Measurements from ENCODE around the gene EN2.

The EN2 gene

DNA sequence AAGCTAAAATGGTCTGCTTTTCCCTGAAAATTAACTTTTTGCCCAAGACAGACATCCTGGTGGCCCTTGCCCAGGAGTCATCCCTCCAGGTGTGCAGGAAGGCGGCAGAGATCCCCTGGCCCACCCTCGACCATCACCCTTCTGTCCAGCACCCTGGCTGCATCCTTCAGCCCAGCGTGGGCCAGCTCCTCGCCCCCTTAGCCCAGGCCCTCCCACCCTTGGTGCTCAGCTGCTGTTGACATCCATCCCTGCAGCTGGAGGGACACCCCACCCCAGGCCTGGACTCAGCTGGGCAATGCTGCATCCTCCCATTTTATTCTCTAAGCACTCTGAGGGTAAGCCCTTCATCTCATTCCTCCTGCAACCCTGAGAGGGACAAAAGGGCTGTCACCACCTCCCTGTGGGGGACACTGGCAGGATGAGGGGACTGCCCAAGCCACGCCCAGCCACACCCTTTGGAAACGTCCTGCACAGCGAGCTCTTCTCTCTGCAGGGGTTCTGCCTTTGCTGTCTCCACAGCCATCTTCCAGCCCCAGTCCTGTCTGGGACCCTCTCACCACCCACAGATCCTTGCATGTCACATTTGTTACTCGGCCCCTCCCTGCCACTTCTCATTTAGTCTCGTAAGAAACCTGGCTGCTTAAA lies 30.7 kb downstream of the EN2 start:
- DNase-seq = no peak

- DNase-seq = no peak
Measured at GRCh38 chr7:155489158-155489840, 31.4 kb downstream of the EN2 start.

- no peak for DNase-seq
Measured at GRCh38 chr7:155489862-155490696, 32.1 kb downstream of the EN2 start.

DNA sequence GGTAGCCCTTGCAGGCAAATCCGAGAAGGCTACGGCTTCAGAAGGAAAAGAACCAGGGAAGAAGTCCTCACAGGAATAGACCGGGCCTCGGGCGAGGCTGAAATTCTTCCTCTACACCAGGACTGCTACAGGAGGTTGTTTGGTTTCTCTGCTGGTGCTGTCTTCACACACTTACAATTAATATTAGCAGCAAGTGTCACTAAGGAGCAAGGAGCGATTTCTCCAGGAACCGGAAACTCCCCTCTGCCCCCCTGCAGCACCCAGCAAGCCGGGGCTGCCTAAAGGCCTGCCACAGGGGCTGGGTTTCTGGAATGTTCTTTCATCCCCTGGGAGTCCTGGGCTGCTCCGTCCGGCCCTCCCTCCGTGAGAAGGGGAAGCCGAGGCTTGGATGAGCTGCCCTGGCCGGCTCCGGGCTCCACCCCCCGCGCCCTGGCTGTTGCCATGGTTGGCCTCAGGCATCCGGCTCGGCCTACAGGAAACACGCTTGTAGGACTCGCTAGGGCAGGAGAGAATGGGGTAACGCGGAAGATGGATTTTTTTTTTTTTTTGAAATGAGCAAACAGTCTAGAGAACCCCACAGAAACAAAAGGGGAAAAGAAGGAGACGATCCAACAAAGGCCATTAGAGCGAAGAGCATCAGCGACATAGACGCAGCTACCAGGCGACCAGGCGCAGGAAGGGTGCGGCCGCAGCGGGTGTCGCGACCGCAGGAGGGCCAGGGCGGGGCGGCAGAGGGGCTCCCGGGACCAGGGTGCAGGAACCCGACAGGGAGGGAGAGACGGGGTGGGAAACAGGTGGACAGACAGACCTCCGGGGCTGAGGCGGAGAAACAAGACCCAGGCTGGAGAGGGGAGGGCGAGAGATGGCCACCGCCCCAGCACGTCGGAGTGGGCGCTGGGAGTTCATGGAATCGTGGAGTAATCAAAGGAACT lies 33.0 kb downstream of the EN2 start:
- peak; percentile 80 for DNase-seq

DNA sequence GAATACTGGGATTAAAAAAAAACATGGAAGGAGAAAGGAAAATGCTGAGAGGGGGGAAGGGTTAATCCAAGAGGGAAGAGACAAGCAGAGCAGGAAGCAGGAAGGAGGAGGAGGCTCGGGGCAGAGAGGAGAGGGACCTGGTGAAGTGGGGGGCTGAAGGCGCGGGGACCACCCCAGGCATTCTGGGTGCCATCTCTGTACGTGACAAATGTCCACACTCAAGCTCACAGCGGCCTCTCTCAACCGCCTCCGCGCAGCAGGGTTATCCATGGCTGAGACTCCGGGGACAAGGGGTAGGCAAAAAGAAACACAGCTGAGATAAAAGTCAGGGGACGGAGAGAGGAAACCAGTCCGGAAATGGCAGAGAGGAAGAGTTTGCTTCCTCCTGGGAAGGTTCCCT lies 33.9 kb downstream of the EN2 start:
- no peak for DNase-seq

DNA sequence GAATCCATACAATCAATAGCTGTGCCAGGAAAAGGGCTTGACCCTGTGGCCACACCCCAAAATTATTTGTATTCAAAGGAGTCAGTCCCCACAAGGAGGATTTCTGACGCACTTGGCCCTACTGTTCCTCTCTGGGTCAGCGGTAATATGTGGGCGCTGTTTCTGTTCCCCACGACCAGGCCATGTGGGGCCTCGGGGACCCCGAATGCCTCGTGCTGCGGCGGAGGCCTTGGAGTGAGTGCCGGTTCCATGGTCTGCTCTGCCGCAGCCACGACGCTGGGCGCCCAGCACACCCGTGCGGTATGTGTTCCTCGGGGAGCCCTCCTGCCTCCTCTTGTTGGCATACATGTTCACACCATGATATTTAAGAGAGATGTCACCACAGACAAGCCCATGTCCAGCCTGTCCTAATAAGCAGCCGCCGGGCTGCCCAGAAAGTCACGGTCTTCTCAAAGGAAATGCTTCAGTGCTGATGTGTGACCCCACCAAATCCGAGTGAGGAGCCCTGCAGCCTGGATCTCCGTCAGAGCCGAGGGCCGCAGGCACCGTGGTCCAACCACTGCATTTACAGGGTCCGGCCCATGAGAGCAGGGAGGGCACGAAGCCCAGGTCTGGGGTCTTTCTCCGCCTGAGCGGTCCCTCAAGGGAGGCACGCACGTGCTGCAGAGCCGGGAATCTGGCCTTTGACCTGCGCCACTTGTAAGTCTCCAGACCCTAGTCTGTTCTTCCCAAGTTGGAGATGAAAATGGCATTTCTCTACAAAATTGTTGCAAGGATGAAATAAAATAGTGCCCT lies 36.0 kb downstream of the EN2 start:
- no peak for DNase-seq

DNA sequence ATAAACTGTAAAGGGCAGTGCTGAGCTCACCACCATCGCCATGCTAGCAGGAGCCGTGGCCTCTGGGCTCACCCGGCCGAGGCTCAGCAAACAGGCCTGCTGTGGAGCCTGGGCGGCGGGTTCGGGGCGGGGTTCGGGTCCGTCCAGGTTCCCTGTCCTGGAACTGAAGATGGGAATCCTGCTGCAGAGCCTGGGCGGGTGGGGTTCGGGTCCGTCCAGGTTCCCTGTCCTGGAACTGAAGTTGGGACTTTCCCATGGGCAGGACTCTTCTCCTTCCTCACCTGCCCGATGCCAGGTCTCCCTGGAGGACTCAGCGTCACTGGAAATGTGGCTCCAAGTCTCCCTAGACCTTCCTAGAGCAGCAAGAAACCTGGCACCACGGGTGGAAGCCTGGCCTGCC lies 36.6 kb downstream of the EN2 start:
- DNase-seq = no peak

DNA sequence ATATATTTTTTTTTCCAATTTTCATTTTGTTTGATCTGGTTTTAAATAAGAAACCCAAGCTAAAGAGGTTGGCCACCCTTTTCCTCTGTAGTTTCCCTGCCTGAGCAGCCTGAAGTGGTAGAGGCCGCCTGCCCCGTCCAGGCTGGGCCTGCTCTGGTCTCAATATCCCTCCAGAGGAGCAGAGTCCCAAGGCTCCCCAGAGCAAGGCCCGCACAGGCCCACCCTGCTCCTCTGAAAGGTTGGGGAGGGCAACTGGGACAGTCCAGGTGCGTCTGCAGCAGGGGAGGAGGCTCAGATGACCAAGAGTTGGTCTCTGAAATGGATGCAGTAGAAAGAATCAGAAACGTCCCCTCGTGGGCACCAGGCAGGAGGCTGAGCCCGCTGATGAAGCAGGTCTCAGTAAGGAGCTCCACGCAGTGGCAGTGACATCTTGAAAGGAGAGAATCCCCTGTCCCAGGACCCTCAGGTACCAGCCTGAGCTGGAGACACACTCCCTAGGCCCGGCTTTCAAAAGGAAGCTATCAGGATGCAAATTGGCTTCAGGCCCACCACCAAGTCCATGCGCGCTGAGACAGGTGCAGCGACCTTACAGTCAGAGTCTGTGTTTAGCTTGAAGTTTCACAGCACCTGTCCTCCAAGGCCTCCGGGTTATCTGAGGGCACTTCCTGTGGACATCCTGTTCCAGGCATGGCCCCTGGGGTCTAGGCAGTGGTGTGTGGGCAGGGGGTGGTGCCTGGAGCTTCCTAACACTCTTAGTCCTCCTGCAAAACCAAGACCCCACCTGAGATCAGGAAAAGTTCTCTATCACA lies 37.7 kb downstream of the EN2 start:
- no peak for DNase-seq

DNA sequence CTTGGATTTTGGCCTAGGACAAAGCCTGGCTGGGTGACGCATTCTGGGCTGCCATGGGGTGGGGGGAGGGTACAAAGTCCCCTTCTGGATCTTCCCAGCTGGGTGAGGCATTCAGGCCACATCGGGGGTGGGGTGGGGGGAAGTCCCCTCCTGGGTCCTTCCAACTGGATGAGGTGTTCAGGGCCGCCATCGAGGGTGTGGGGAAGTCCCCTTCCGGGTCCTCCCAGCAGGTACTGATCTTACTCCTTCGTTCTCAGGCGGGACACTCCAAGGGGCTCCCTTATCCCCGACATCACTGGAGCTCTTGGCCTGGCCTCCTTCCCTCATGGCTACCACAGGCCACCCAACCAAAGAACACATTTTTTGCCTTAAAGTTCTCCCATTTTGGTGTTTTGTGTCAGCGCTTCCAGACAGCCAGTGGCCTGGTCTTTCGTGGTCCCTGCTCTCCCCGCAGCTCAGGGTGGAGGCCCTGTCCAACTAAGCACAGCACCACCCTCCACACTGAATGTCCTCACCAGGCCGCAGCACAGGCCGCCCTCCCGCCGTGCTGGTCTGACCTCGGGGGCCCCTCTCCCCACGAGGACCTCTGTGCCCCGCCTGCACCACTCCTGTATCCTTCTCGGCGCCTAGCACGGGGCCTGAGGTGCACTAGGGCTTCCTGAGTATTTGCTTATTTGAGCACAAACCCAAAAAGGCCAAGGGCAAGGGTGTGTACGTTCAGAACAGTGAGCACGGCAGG lies 38.5 kb downstream of the EN2 start:
- no peak for DNase-seq

- no peak for DNase-seq
Measured at GRCh38 chr7:155497149-155497901, 39.4 kb downstream of the EN2 start.

DNA sequence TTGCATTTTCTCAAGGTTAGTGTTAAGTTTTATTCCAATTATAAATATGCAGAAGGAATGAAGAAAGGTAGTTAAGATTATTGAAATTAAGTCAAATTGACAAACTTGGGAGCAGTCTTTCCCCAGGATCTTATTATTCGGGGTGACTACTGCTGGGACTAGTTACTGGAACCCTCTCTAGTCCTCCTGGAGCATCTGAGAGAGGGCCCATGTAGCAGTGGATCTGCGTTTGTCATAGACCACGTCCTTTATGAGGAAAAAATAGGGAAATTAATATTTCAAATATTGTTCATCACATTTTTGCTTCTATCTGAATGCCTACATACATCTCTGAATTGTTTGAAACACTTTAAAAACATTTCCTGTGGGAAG lies 47.5 kb downstream of the EN2 start:
- no peak for DNase-seq

- DNase-seq = peak; percentile 78
Measured at GRCh38 chr7:155506854-155507337, 49.0 kb downstream of the EN2 start.

- no peak for DNase-seq
Measured at GRCh38 chr7:155507576-155507975, 49.6 kb downstream of the EN2 start.

DNA sequence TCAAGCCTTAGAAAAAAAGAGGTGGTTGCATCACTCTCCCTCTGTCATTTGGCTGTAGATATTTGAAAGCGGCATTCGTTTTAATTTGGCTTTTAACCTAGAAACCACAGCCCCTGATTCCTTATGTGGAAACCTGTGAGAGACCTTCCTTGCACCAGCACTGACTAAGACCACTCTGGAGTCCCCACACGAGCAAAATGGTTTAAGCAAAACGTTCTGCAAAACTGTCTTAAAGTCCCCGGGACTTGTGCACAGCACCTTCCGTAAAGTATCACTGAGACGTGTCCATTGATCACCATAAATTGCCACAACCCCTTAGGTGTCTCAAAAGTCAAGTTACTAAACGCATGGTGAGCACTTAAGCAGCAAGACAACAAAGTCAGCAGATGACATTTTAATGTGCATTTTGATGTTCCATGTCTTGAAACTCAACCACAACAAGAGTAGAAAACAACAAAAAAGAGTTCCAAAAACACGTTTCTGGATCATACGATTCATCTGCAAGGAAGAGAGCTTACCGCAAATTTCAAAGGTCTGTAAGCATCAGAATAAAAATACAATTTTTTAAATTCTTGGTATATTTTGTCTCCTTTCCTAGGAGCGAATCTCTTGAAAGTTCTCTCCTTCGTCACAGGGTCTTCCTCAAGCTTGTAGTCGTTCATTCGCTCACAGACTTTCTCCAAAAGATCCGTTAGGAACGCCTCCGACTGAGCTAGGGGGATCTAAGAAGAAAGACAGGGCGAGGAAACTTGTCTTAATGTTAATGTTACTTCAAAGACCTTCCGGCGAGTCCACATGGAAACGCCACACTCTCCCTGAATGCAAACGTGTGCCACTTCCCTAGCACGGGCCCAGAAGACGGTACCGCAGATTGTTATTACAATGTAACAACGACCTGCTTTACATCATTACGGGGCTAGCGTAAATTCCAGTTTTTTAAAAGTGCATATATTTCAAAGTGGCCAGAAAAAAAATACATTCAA lies 50.7 kb downstream of the EN2 start:
- DNase-seq = peak; percentile 61

GRCh38 chr7:155509359-155509724 lies 51.4 kb downstream of the EN2 start:
- no peak for DNase-seq

- peak; percentile 89 for DNase-seq
Measured at GRCh38 chr7:155509725-155510551, 52.0 kb downstream of the EN2 start.

Measured in retina (tissue), 1 donor.